CD4-positive, alpha-beta T cell treated with Interleukin-15 for 4 hours (primary cell): ENCODE data around the gene ADIPOR2.
"Not testable (repeated sequence)": the region's sequence is repeated elsewhere in the genome, so short reads cannot be mapped to it uniquely, and the experiment has no call there.

Source experiments
- DNase-seq: peaks from one replicate; pipeline ENCODE4 v3.0.0-alpha.2; 2020; ENCODE audit warnings: low spot score

ADIPOR2 gene

GRCh38 chr12:1705774-1706631 lies 15.1 kb downstream of the ADIPOR2 start:
- DNase-seq, result no peak

GRCh38 chr12:1706632-1706980 lies 15.7 kb downstream of the ADIPOR2 start:
- no peak for DNase-seq

GRCh38 chr12:1707051-1707450 lies 16.2 kb downstream of the ADIPOR2 start:
- DNase-seq, result no peak

GRCh38 chr12:1709968-1710367 lies 19.1 kb downstream of the ADIPOR2 start:
- DNase-seq, result not testable (repeated sequence)

- not testable (repeated sequence) for DNase-seq
Observed at GRCh38 chr12:1710870-1711269, 20.0 kb downstream of the ADIPOR2 start.

- not testable (repeated sequence) for DNase-seq
Observed at GRCh38 chr12:1711536-1712211, 20.8 kb downstream of the ADIPOR2 start.

- not testable (repeated sequence) for DNase-seq
Observed at GRCh38 chr12:1712305-1712704, 21.4 kb downstream of the ADIPOR2 start.

- DNase-seq, result not testable (repeated sequence)
Observed at GRCh38 chr12:1712852-1713251, 22.0 kb downstream of the ADIPOR2 start.

- not testable (repeated sequence) for DNase-seq
Observed at GRCh38 chr12:1713783-1714348, 23.0 kb downstream of the ADIPOR2 start.

- not testable (repeated sequence) for DNase-seq
Observed at GRCh38 chr12:1715459-1715858, 24.6 kb downstream of the ADIPOR2 start.

GRCh38 chr12:1716215-1716862 lies 25.5 kb downstream of the ADIPOR2 start:
- no peak for DNase-seq

GRCh38 chr12:1716911-1717310 lies 26.0 kb downstream of the ADIPOR2 start:
- DNase-seq, result no peak

GRCh38 chr12:1719139-1719538 lies 28.3 kb downstream of the ADIPOR2 start:
- no peak for DNase-seq

- no peak for DNase-seq
Observed at GRCh38 chr12:1720494-1720893, 29.6 kb downstream of the ADIPOR2 start.

- DNase-seq, result no peak
Observed at GRCh38 chr12:1723721-1724120, 32.9 kb downstream of the ADIPOR2 start.

GRCh38 chr12:1724250-1724649 lies 33.4 kb downstream of the ADIPOR2 start:
- DNase-seq, result no peak

- no peak for DNase-seq
Observed at GRCh38 chr12:1726753-1727152, 35.9 kb downstream of the ADIPOR2 start.

GRCh38 chr12:1728824-1729223 lies 38.0 kb downstream of the ADIPOR2 start:
- no peak for DNase-seq

GRCh38 chr12:1731019-1731687 lies 40.3 kb downstream of the ADIPOR2 start:
- DNase-seq, result no peak

GRCh38 chr12:1731688-1732078 lies 40.8 kb downstream of the ADIPOR2 start:
- DNase-seq, result not testable (repeated sequence)

- DNase-seq, result no peak
Observed at GRCh38 chr12:1732914-1733313, 42.0 kb downstream of the ADIPOR2 start.

- not testable (repeated sequence) for DNase-seq
Observed at GRCh38 chr12:1733712-1734111, 42.8 kb downstream of the ADIPOR2 start.
